Mucosa of descending colon (tissue), 3 donors: ENCODE measurements around the gene OR9Q1. TPM values are rescaled to one million over a fixed set of nuclear protein-coding genes. Genes with fewer than 3 reads are reported as not detected.
"Not testable (repeated sequence)": the region's sequence is repeated elsewhere in the genome, so short reads cannot be mapped to it uniquely, and the experiment has no call there.

ENCODE experiments used
- ATAC-seq: fragments of 200-7000 bp; cut with Tn5 transposase; one replicate; pipeline ENCODE4 v1.9.1; 2020; ENCODE audit warnings: mild to moderate bottlenecking, moderate library complexity
- DNase-seq, 3 donors: peaks; one replicate each; pipeline ENCODE4 v3.0.0-alpha.2; 2020
- H3K36me3 ChIP-seq: fragments of 200-600 bp; one replicate; pipeline ENCODE4 v1.8.0; 2021; ENCODE audit warnings: low read depth, mild to moderate bottlenecking
- H3K4me1 ChIP-seq: fragments of 200-600 bp; one replicate; pipeline ENCODE4 v1.8.0; 2021; ENCODE audit warnings: low read depth, mild to moderate bottlenecking
- H3K4me3 ChIP-seq: fragments of 200-600 bp; one replicate; pipeline ENCODE4 v1.8.0; 2021; ENCODE audit warnings: mild to moderate bottlenecking
- H3K9me3 ChIP-seq: fragments of 200-600 bp; one replicate; pipeline ENCODE4 v1.8.0; 2021; ENCODE audit warnings: mild to moderate bottlenecking
- intact Hi-C, 2 donors: fragments of 100-400 bp; cut with DNase I in 1 of 2; cut with micrococcal nuclease in 1 of 2; formaldehyde crosslinking; loops; one replicate each; pipeline versions ENCODE4 v1.11.0 to v1.11.1; 2022; cut with DNase I, micrococcal nuclease
- total RNA-seq, 3 donors: library from RNA; stranded (reverse); fragmentation: NEBNext Ultra II Directional in 2 of 3; extraction: Animal tissue kit (Norgen Biotek cat#: 25700) in 2 of 3; gene quantifications; one replicate each; pipeline versions ENCODE4 v1.2.1 to v1.2.4, GENCODE V29; 2021 to 2023
- TF ChIP-seq, protein P1 (sequence below): fragments of 200-600 bp; IDR thresholded peaks from one replicate; pipeline ENCODE4 v1.8.0; 2022; ENCODE audit warnings: antibody characterized with exemption, mild to moderate bottlenecking
- donor health status: DM: no; HTN: no; CAD: no; lungs with moderate emphysema.
- donor health status: DM: no; HTN: no; CAD: no.
- donor health status: DM: no; HTN: yes; CAD: no.

The OR9Q1 gene
- total RNA-seq, 3 donors from 2014 or later = not detected

DNA sequence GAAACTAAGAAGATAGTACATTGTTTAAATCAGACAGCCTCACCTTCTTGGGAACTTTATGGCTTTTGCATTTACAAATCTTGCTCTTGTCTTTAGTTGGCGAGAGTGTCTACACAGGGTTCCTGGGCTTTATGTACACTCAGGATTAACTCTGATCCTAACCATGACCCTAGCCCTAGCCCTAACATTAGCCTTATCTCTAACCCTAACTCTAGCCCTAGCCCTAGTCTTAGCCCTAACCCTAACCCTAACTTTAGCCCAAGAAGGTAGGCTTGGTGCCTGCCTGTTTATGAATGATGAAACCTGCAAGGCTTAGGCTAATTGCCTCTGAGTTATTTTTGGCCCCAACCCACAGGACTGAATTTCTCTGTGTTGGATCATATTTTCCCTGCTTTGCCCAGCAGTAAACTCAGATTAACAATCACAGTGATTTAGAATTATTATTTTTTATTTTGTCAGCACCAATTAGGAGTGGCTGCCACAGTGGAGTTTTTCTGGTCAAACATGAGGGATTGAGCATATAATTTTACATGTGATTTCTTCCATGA lies 44.1 kb upstream of the OR9Q1 start:
- ATAC-seq (no peak), DNase-seq (no peak)
- H3K9me3 ChIP-seq = no peaks in the 10 kb centered on the region
- TF ChIP-seq, protein P1, sequence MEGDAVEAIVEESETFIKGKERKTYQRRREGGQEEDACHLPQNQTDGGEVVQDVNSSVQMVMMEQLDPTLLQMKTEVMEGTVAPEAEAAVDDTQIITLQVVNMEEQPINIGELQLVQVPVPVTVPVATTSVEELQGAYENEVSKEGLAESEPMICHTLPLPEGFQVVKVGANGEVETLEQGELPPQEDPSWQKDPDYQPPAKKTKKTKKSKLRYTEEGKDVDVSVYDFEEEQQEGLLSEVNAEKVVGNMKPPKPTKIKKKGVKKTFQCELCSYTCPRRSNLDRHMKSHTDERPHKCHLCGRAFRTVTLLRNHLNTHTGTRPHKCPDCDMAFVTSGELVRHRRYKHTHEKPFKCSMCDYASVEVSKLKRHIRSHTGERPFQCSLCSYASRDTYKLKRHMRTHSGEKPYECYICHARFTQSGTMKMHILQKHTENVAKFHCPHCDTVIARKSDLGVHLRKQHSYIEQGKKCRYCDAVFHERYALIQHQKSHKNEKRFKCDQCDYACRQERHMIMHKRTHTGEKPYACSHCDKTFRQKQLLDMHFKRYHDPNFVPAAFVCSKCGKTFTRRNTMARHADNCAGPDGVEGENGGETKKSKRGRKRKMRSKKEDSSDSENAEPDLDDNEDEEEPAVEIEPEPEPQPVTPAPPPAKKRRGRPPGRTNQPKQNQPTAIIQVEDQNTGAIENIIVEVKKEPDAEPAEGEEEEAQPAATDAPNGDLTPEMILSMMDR = no peak
- H3K4me3 ChIP-seq = no peak overlapping the region
- intact Hi-C loops = no loop called here
- no peaks in the 10 kb centered on the region for H3K36me3 ChIP-seq
- no peaks in the 10 kb centered on the region for H3K4me1 ChIP-seq

DNA sequence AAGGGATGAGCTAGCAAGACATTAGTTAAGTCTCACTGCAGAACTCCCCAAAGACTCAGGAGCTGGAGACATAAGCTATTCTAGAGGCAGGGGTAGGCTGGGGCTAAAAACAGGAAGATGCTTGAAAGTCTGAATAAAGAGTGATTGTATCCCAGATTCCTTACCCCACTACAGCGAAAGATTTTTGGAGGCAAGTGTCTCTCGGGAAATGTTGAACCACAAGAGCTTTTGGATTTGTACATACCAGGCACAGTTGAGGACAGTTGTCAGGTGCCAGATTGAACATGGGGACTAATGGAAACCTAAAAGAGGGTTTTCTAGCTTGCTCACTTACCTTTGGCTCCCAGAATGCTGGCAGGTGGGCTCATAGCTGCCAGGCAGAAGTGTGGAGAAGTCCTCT lies 43.5 kb upstream of the OR9Q1 start:
- Histone ChIP-seq H3K4me3 (no peak overlapping the region), H3K9me3 (no peaks in the 10 kb centered on the region), H3K4me1 (no peaks in the 10 kb centered on the region), H3K36me3 (no peaks in the 10 kb centered on the region)
- ATAC-seq (no peak), DNase-seq (no peak)
- TF ChIP-seq, protein P1 = no peak
- intact Hi-C loops = no loop called here

DNA sequence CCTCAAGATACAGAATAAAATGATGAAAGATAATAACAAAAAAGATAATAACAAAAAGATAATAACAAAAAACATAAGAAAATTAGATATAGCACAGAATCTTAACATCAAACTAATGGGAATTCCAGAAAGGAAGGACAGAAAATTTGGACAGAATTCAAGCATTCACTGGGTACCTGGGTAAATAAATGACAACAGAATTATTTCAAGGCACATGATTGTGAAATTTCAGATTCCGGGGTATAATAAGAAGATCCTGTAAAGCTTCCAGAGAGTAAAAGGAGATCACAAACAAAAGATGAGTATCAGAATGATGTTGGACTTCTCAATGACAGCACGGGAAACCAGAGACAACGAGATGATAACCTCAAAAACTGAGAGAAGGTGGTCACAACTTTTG lies 42.1 kb upstream of the OR9Q1 start:
- intact Hi-C loops = no loop called here
- H3K9me3 ChIP-seq = no peaks in the 10 kb centered on the region
- no peak for ATAC-seq

DNA sequence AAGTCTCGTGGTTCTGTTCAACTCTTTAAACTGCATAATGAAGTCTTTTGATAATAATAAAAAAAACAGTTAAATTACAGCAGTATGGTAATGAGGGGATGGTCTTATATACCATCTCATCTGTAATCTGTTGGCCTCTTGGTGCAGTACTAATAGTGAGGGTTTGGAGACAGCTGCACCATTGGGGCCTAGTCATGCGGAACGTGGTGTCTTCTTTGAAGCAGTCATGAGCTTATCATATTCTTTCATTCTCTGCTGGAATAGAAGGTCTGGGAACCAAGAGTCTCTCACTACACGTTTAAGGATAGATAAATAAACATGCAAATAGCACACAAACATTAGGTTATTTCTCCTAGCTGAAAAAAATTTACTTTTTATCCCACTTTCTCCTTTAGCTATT lies 40.9 kb upstream of the OR9Q1 start:
- intact Hi-C loops = no loop called here
- no peak for ATAC-seq

More for the DNA sequence above, 42.1 kb upstream of the OR9Q1 start:
- Histone ChIP-seq H3K4me3 (no peak overlapping the region), H3K36me3 (no peaks in the 10 kb centered on the region), H3K4me1 (no peaks in the 10 kb centered on the region)
- DNase-seq = no peak
- TF ChIP-seq, protein P1 = no peak

DNA sequence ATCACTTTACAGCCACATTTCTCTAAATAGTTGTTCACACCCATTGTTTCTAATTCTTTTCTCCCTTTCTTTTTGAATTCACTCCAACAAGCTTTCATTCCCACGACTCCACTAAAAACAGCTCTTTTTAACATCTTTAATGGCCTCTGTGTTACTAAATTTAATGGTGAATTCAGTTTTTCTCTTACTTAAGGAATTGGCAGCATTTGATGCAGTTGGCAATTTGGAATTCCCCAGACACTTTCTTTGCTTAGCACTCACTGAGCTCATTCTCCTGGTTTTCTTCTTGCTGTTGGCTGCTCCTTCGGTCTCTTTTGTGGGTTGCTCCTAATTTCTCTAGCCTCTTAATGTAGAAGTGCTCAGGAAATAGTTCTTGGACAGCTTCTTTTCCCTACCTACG lies 40.5 kb upstream of the OR9Q1 start:
- TF ChIP-seq, protein P1 = no peak
- intact Hi-C loops = no loop called here
- Histone ChIP-seq H3K36me3 (no peaks in the 10 kb centered on the region), H3K4me1 (no peaks in the 10 kb centered on the region), H3K4me3 (no peak overlapping the region), H3K9me3 (no peaks in the 10 kb centered on the region)
- no peak for DNase-seq
- no peak for ATAC-seq

More for the DNA sequence above, 40.9 kb upstream of the OR9Q1 start:
- H3K9me3 ChIP-seq = no peaks in the 10 kb centered on the region
- TF ChIP-seq, protein P1 = no peak
- no peak for DNase-seq
- H3K36me3 ChIP-seq = no peaks in the 10 kb centered on the region
- H3K4me1 ChIP-seq = no peaks in the 10 kb centered on the region
- no peak overlapping the region for H3K4me3 ChIP-seq

DNA sequence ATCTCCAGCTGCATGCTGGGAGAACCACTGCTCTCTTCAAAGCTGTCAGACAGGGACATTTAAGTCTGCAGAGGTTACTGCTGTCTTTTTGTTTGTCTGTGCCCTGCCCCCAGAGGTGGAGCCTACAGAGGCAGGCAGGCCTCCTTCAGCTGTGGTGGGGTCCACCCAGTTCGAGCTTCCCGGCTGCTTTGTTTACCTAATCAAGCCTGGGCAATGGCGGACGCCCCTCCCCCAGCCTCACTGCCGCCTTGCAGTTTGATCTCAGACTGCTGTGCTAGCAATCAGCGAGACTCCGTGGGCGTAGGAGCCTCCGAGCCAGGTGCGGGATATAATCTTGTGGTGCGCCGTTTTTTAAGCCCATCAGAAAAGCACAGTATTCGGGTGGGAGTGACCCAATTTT lies 24.2 kb upstream of the OR9Q1 start:
- DNase-seq, H3K36me3 ChIP-seq, ATAC-seq, H3K4me1 ChIP-seq, H3K9me3 ChIP-seq, H3K4me3 ChIP-seq, intact Hi-C loops: not testable (repeated sequence)

DNA sequence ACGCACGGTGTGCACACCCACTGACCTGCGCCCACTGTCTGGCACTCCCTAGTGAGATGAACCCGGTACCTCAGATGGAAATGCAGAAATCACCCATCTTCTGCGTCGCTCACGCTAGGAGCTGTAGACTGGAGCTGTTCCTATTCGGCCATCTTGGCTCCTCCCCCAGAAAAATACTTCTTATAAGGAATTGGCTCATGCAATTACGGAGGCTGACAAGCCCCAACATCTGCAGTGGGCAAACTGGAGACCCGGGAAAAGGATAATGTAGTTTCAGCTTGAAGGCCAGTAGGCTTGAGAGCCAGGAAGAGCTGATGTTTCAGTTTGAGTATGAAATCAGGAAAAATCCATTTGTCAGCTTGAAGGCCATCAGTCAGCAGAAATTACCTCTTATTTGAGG lies 23.7 kb upstream of the OR9Q1 start:
- H3K36me3 ChIP-seq, intact Hi-C loops, ATAC-seq: not testable (repeated sequence)

More for the DNA sequence above, 23.7 kb upstream of the OR9Q1 start:
- H3K4me1 ChIP-seq, H3K4me3 ChIP-seq, H3K9me3 ChIP-seq, DNase-seq: not testable (repeated sequence)
